SU-DHL-6 (cell line): ENCODE results near the gene SMAD7.

Source experiments
- H2AFZ ChIP-seq: fragments of 200-600 bp; sonication (generic); 2 replicates; pipeline ENCODE4 v1.6.1; 2014; ENCODE audit warnings: low read depth, mild to moderate bottlenecking, moderate library complexity, mixed read lengths, antibody characterized with exemption, low read length; ENCODE audit not compliant: severe bottlenecking
- H3F3A ChIP-seq: fragments of 200-600 bp; shearing (Covaris generic); 2 replicates; pipeline ENCODE4 v1.6.0; 2016; ENCODE audit warnings: antibody characterized with exemption, mild to moderate bottlenecking; ENCODE audit not compliant: insufficient read depth
- H3K27ac ChIP-seq: fragments of 200-600 bp; sonication (generic); 2 replicates; pipeline ENCODE4 v1.5.1; 2016; ENCODE audit warnings: low read depth, mild to moderate bottlenecking, low read length, moderate library complexity, mixed read lengths
- H3K27me3 ChIP-seq: fragments of 200-600 bp; sonication (generic), shearing (Covaris generic); 2 replicates; pipeline ENCODE4 v1.6.0; 2014; ENCODE audit warnings: mild to moderate bottlenecking, low read length
- H3K36me3 ChIP-seq: fragments of 200-600 bp; sonication (generic); 2 replicates; pipeline ENCODE4 v1.6.1; 2014; ENCODE audit warnings: mild to moderate bottlenecking, low read length, mixed read lengths
- H3K4me2 ChIP-seq: fragments of 300-600, 200-600 bp; shearing (Covaris generic), sonication (generic); 2 replicates; pipeline ENCODE4 v1.6.0; 2014; ENCODE audit warnings: low read length, low read depth, mild to moderate bottlenecking; ENCODE audit not compliant: poor library complexity, severe bottlenecking
- H3K4me3 ChIP-seq: fragments of 200-600 bp; sonication (generic); 2 replicates; pipeline ENCODE4 v1.5.1; 2014; ENCODE audit warnings: antibody characterized with exemption, low read length, mild to moderate bottlenecking, mixed read lengths; ENCODE audit not compliant: insufficient read depth, poor library complexity, severe bottlenecking
- H3K79me2 ChIP-seq: fragments of 200-600 bp; sonication (generic); 2 replicates; pipeline ENCODE4 v1.6.1; 2014; ENCODE audit warnings: mild to moderate bottlenecking, low read length, moderate library complexity; ENCODE audit not compliant: insufficient read depth
- H3K9ac ChIP-seq: fragments of 200-600 bp; sonication (generic); 2 replicates; pipeline ENCODE4 v1.7.0; 2014; ENCODE audit warnings: mild to moderate bottlenecking, low read length
- H3K9me2 ChIP-seq: fragments of 200-600 bp; sonication (generic); replicated peaks from 2 replicates; pipeline ENCODE4 v1.6.1; 2014; ENCODE audit warnings: low read length; ENCODE audit not compliant: insufficient read depth
- H3K9me3 ChIP-seq: fragments of 200-600 bp; sonication (generic); 2 replicates; pipeline ENCODE4 v1.6.1; 2014; ENCODE audit warnings: low read length, mixed read lengths; ENCODE audit not compliant: insufficient read depth
- H4K20me1 ChIP-seq: fragments of 200-600 bp; sonication (generic); 2 replicates; pipeline ENCODE4 v1.6.1; 2014; ENCODE audit warnings: low read depth, mild to moderate bottlenecking, antibody characterized with exemption, low read length, moderate library complexity, mixed read lengths
- CTCF ChIP-seq: fragments of 200-600 bp; sonication (generic); IDR thresholded peaks from one replicate; pipeline ENCODE4 v1.5.1; 2017; ENCODE audit warnings: antibody characterized with exemption, mild to moderate bottlenecking, low read length, moderate library complexity; ENCODE audit not compliant: insufficient read depth, poor library complexity, severe bottlenecking
- EZH2phosphoT487 ChIP-seq: fragments of 200-600 bp; sonication (generic), shearing (Covaris generic); conservative IDR thresholded peaks from 2 replicates; pipeline ENCODE4 v1.6.1; 2018; ENCODE audit warnings: mild to moderate bottlenecking, antibody characterized with exemption, low read length, moderate library complexity, mixed read lengths

SMAD7 gene

GRCh38 chr18:48941672-48942071 lies 9.1 kb downstream of the SMAD7 start:
- TF ChIP-seq EZH2phosphoT487 (no peak), CTCF (no peak)
- H3K9me3 ChIP-seq: no peaks in the 10 kb centered on the region
- H3K36me3 ChIP-seq: no peaks in the 10 kb centered on the region
- H4K20me1 ChIP-seq: no peaks in the 10 kb centered on the region
- 0 out of 2 replicates have a peak, but pooled peaks cover 4% of the 10 kb centered on the region for H3F3A ChIP-seq
- no peak overlapping the region for H3K4me3 ChIP-seq
- no peak overlapping the region for H3K4me2 ChIP-seq
- H3K79me2 ChIP-seq: 0 out of 2 replicates have a peak, but pooled peaks cover 3% of the 10 kb centered on the region
- H2AFZ ChIP-seq: no peak overlapping the region
- H3K27ac ChIP-seq: no peak overlapping the region
- no peaks in the 10 kb centered on the region for H3K9me2 ChIP-seq
- no peaks in the 10 kb centered on the region for H3K27me3 ChIP-seq
- H3K9ac ChIP-seq: no peak overlapping the region

GRCh38 chr18:48940854-48941611 lies 9.7 kb downstream of the SMAD7 start:
- no peak for TF ChIP-seq EZH2phosphoT487
- no peak for TF ChIP-seq CTCF
- Histone ChIP-seq H3K27ac (peak overlapping the region; percentile 53), H3K27me3 (no peaks in the 10 kb centered on the region), H3K4me3 (no peak overlapping the region), H3K9me2 (no peaks in the 10 kb centered on the region), H3F3A (0 out of 2 replicates have a peak, but pooled peaks cover 4% of the 10 kb centered on the region), H3K9ac (peak overlapping the region; percentile 21; the same call in 1 of the 2 replicates), H3K9me3 (no peaks in the 10 kb centered on the region), H3K36me3 (no peaks in the 10 kb centered on the region), H2AFZ (peak overlapping the region; percentile 3), H3K79me2 (0 out of 2 replicates have a peak, but pooled peaks cover 3% of the 10 kb centered on the region), H3K4me2 (peak overlapping the region; percentile 41), H4K20me1 (no peaks in the 10 kb centered on the region)

GRCh38 chr18:48939205-48940097 lies 11.3 kb downstream of the SMAD7 start:
- H3K79me2 ChIP-seq: 0 out of 2 replicates have a peak, but pooled peaks cover 3% of the 10 kb centered on the region
- H4K20me1 ChIP-seq: no peaks in the 10 kb centered on the region
- H3K36me3 ChIP-seq: no peaks in the 10 kb centered on the region
- H3K4me2 ChIP-seq: no peak overlapping the region
- H3K9me3 ChIP-seq: no peaks in the 10 kb centered on the region
- 0 out of 2 replicates have a peak, but pooled peaks cover 9% of the 10 kb centered on the region for H3F3A ChIP-seq
- TF ChIP-seq EZH2phosphoT487 (no peak), CTCF (no peak)
- no peak overlapping the region for H3K9ac ChIP-seq
- H2AFZ ChIP-seq: no peak overlapping the region
- H3K9me2 ChIP-seq: no peaks in the 10 kb centered on the region
- H3K27ac ChIP-seq: no peak overlapping the region
- H3K4me3 ChIP-seq: no peak overlapping the region
- no peaks in the 10 kb centered on the region for H3K27me3 ChIP-seq
